Neural crest cell (in vitro differentiated cells): ENCODE measurements around the gene TOR1AIP2. TPM values are rescaled to one million over a fixed set of nuclear protein-coding genes. Genes with fewer than 3 reads are reported as not detected.
"Not testable (repeated sequence)": the region's sequence is repeated elsewhere in the genome, so short reads cannot be mapped to it uniquely, and the experiment has no call there.

Experiments
- DNase-seq: peaks from one replicate; pipeline ENCODE4 v3.0.0; 2021; ENCODE audit warnings: low read depth, mixed read lengths, low spot score
- H3K27ac Mint-ChIP-seq: one replicate; pipeline ENCODE4 v1.8.0; 2021; ENCODE audit warnings: mild to moderate bottlenecking, mixed read lengths; ENCODE audit not compliant: unreplicated experiment
- H3K27me3 Mint-ChIP-seq: 2 replicates; pipeline ENCODE4 v1.8.0; 2021; ENCODE audit warnings: low read depth, mild to moderate bottlenecking, mixed read lengths
- H3K36me3 Mint-ChIP-seq: 2 replicates; pipeline ENCODE4 v1.8.0; 2021; ENCODE audit warnings: low read depth, mild to moderate bottlenecking, mixed read lengths
- H3K4me1 Mint-ChIP-seq: 2 replicates; pipeline ENCODE4 v1.8.0; 2021; ENCODE audit warnings: mixed read lengths
- H3K4me3 Mint-ChIP-seq: one replicate; pipeline ENCODE4 v1.8.0; 2021; ENCODE audit warnings: mild to moderate bottlenecking, mixed read lengths
- H3K9me3 Mint-ChIP-seq: 2 replicates; pipeline ENCODE4 v1.8.0; 2021; ENCODE audit warnings: mixed read lengths
- CTCF ChIP-seq: fragments of 200-600 bp; sonication (generic); conservative IDR thresholded peaks from 2 replicates; pipeline ENCODE4 v1.5.0; 2021; ENCODE audit warnings: antibody characterized with exemption, mild to moderate bottlenecking
- total RNA-seq: library from RNA; stranded (reverse); gene quantifications from 2 replicates; pipeline ENCODE4 v1.2.1, GENCODE V29; 2021

The TOR1AIP2 gene
- total RNA-seq, 1 donor from 2014 or later: 76.2 TPM

- Mint-ChIP-seq H3K4me1 (peaks cover 15% of the 10 kb centered on the region), H3K9me3 (no peaks in the 10 kb centered on the region), H3K4me3 (no peak overlapping the region), H3K27me3 (no peaks in the 10 kb centered on the region), H3K27ac (no peak overlapping the region), H3K36me3 (peaks cover 18% of the 10 kb centered on the region)
- no peak for TF ChIP-seq CTCF
- DNase-seq: no peak
Observed at GRCh38 chr1:179866616-179867015, 11.0 kb downstream of the TOR1AIP2 start.

GRCh38 chr1:179865377-179865776, 12.2 kb downstream of the TOR1AIP2 start:
- no peak for TF ChIP-seq CTCF
- Mint-ChIP-seq H3K4me3 (no peak overlapping the region), H3K9me3 (no peaks in the 10 kb centered on the region), H3K36me3 (peaks cover 21% of the 10 kb centered on the region), H3K27me3 (no peaks in the 10 kb centered on the region), H3K27ac (no peak overlapping the region), H3K4me1 (peaks cover 13% of the 10 kb centered on the region)
- no peak for DNase-seq

GRCh38 chr1:179860652-179861051, 17.0 kb downstream of the TOR1AIP2 start:
- Mint-ChIP-seq H3K27ac (no peak overlapping the region), H3K9me3 (no peaks in the 10 kb centered on the region), H3K36me3 (peaks cover 13% of the 10 kb centered on the region), H3K4me3 (no peak overlapping the region), H3K4me1 (peaks cover 18% of the 10 kb centered on the region), H3K27me3 (no peaks in the 10 kb centered on the region)
- no peak for TF ChIP-seq CTCF
- no peak for DNase-seq

- Mint-ChIP-seq H3K36me3 (peaks cover 2% of the 10 kb centered on the region), H3K4me1 (peaks cover 18% of the 10 kb centered on the region), H3K4me3 (no peak overlapping the region), H3K27ac (no peak overlapping the region), H3K27me3 (no peaks in the 10 kb centered on the region), H3K9me3 (no peaks in the 10 kb centered on the region)
- no peak for DNase-seq
- no peak for TF ChIP-seq CTCF
Observed at GRCh38 chr1:179857009-179857408, 20.6 kb downstream of the TOR1AIP2 start.

GRCh38 chr1:179856296-179856695, 21.3 kb downstream of the TOR1AIP2 start:
- Mint-ChIP-seq H3K27ac (no peak overlapping the region), H3K36me3 (peaks cover 2% of the 10 kb centered on the region), H3K4me1 (peaks cover 18% of the 10 kb centered on the region), H3K4me3 (no peak overlapping the region), H3K27me3 (no peaks in the 10 kb centered on the region), H3K9me3 (no peaks in the 10 kb centered on the region)
- no peak for TF ChIP-seq CTCF
- no peak for DNase-seq

- H3K27me3 Mint-ChIP-seq, H3K36me3 Mint-ChIP-seq, H3K9me3 Mint-ChIP-seq, DNase-seq, H3K27ac Mint-ChIP-seq, H3K4me3 Mint-ChIP-seq: not testable (repeated sequence)
- peaks cover 18% of the 10 kb centered on the region for H3K4me1 Mint-ChIP-seq
Observed at GRCh38 chr1:179855831-179856230, 21.8 kb downstream of the TOR1AIP2 start.
